Measurements from ENCODE around the gene FOSB.
A peak's percentile ranks its signal among the peaks of the same experiment; 100 is the strongest.
"Not testable (repeated sequence)": the region's sequence is repeated elsewhere in the genome, so short reads cannot be mapped to it uniquely, and the experiment has no call there.

FOSB gene

GRCh38 chr19:45467456-45468158 lies at the start of gene FOSB:
FOSB (plus strand) TSS chr19:45467996; CDS start chr19:45468587, 591 bp downstream.
- DNase-seq: peak; percentile 91 to 93

DNA sequence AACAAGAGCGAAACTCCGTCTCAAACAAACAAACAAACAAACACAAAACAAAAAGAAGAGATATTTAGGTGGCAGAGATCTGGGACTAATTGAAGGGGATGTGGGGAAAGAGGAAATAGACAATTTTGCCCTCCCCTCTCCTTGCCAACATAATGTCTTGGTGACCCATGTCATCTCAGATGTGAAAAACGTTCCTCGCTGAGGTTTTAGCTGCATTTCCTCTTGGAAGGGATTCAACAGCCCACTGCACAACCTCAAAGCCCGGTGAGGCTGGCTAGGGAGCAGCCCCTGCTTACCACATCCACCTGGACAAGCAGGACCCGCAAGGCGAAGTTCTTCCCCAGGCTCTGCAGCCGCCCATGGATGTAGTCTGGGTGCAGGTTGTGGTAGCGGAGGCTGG lies 49.0 kb upstream of the FOSB start:
- no peak for DNase-seq

DNA sequence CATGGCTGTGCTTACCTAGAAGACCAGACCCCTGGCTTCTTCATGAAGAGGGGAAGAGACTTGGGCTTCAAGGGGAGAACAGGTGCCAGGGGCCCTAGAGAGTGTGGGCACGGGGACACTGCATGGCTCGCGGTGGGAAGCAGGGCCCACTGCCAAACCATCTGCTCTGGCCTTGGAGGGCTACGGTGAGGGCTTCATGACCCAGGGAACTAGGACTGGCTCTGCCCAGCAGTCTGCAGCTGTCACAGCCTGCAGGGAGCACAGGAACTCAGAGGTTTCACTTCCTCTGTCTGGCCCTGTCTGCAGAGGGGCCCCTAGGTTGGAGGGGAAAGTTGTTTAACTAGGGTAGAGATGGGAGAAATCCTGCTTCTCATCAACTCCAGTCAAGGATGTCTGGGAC lies 48.4 kb upstream of the FOSB start:
- no peak for DNase-seq

DNA sequence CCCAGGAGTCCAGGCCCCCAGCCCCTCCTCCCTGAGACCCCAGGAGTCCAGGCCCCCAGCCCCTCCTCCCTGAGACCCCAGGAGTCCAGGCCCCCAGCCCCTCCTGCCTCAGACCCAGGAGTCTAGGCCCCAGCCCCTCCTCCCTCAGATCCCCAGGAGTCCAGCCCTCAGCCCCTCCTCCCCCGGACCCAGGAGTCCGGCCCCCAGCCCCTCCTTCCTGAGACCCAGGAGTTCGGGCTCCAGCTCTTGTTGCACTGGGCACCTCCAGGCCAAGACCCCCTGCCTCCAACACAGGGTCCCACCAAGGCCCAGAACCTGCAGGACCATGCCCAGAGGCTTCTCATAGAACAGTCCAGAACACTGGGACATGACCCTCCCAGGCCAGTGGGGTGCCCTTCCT lies 47.9 kb upstream of the FOSB start:
- DNase-seq: no peak

- DNase-seq: no peak
These were observed 47.4 kb upstream of the FOSB start for GRCh38 chr19:45420356-45420755.

GRCh38 chr19:45420871-45421270 lies 46.9 kb upstream of the FOSB start:
- no peak for DNase-seq

DNA sequence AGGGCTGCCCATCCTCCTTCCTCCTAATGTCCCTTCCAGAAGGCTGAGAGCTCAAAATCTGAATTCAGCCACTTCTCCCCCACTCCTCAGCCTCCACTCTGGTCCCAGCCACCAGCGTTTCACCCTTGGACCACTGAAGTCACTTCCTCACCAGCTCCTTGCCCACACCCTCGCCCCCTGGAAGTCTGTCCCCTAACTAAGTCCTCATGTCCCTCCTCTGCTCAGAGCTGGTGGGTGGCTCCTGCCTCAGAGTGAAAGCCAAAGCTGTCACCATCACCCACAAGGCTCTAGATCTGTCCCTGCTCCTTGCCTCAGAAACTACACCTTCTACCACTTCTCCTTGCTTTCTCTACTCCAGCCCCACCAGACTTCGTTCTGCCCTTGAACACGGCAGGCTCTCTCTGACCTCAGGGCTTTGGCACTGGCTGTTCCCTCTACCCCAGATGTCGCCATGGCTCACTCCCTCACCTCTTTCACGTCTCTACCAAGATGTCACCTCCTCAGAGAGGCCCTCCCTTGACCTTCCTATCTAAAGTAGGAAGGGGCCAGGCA lies 45.8 kb upstream of the FOSB start:
- DNase-seq: no peak

GRCh38 chr19:45423033-45423588 lies 44.7 kb upstream of the FOSB start:
- no peak for DNase-seq

DNA sequence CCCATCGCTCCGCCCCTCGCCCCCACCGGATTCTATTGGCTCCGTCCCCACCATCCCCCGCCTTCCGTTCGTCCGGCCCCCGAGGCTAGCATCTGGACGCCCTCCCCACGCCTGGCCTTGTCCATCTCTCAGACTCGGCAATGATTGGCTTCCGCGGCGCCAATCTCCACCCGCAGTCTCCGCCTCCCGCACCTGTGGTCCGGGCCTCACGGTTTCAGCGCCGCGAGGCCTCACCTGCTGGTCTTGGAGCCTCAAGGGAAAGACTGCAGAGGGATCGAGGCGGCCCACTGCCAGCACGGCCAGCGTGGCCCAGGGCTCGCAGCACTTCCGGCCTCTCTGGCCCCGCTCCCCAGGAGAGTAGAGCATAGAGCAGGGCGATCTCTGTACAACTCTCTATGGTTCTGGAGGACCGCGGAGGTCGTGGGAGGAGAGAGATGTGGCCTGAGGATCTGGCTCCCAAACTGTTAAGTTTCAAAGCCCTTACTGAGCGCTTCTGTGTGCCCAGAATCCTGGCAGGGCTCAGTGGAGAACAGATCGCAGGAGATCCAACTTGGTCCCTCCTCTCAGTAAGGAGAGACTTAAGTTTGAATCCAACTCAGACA lies 44.1 kb upstream of the FOSB start, which contains the start of gene ERCC1:
TSS of gene ERCC1 (minus strand) at position 329 of the 602 bp plus-strand sequence. CDS start 543 bp downstream, outside the sequence.
- DNase-seq: peak; percentile 96 to 97

DNA sequence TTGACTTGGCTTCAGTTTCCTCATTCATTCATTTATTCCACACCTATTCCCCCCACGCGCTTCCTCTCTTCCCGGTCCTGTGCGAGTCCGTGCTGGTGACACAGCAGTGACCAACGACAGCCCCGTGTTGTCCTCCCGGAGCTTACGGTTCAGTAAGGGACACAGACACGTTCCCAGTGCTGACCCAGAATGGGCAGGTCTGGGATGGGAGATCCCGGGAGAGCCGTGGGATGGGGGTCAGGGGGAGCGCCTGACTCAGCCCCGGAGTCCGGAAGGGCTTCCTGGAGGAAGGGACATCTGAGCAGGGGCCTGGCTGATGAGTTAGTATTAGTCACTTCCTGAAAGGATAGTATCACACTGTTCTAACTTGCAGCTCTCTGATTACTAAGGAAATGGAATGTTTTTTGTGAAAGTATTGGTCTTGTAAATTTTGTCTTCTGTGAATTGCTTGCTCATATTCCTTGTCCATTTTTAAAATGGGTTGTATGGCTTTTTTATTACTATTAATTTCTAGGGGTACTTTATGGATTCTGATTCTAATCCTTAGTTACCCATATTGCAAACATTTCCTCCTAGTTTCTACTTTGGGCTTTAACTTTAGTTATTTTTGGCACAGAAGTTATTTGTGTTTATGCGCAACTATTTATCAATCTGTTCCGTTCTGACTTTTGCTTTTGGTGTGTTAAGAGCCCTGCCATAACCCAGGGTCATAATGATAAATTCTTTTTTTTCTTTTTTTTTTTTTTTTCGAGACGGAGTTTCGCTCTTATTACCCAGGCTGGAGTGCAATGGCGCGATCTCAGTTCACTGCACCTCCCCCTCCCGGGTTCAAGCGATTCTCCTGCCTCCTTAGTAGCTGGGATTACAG lies 43.4 kb upstream of the FOSB start:
- peak; percentile 54 to 60 for DNase-seq

DNA sequence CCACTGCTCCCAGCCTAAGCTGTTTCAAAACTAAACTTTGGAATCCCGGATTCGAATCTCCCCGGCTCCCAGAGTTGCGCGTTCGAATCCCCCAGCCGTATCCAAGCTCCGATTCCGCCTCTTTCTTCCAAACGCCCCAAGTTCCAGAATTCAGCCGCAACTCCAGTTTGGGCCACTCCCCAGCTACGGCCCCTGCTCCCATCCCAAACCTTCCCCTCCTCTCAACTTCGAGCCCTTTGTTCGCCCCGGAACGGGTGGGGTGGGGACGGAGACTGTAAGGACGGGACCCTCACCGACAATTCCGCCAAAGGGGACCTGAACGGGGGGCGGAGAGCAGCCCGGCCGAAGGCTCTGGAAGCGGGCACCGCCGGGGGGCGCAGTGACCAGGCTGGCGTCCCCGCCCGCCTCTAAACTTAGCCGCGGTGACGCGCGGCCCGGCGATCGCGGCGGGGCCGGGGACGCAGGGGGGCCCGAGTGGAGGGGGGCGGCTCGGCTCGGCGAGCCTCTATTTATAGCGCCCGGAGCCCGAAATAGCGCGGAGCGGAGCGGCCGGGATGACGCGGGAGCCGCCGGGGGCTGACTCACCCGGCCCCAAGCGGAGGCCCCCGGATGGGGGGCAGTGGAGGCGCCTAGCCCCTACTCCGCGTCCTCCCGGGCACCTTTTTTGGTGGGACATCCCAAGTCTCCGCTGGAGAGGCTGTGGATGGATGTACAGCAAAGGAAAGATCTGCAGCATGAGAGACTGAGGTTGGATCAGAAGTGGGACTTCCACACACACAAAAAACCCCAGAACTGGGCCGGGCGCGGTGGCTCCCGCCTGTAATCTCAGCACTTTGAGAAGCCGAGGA lies 39.2 kb upstream of the FOSB start:
- DNase-seq: peak in 1 of 2 experiments; percentile 26

DNA sequence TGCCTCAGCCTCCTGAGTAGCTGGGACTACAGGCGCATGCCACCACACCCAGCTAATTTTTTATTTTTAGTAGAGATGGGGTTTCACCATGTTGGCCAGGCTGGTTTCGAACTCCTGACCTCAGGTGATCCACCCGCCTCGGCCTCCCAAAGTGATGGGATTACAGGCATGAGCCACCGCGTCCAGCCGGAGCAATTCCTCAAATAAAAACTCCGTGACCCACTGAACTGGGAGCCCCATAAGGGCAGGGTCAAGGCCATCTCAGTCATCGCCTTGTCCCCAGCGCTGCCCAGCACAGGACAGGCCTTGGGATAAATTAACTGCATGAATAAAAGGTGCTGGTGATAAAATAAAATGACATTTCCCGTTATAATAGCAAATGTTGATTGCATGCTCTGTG lies 37.9 kb upstream of the FOSB start:
- DNase-seq: not testable (repeated sequence)

- not testable (repeated sequence) for DNase-seq
These were observed 36.8 kb upstream of the FOSB start for GRCh38 chr19:45431008-45431407.

- not testable (repeated sequence) for DNase-seq
These were observed 35.3 kb upstream of the FOSB start for GRCh38 chr19:45432543-45432942.

DNA sequence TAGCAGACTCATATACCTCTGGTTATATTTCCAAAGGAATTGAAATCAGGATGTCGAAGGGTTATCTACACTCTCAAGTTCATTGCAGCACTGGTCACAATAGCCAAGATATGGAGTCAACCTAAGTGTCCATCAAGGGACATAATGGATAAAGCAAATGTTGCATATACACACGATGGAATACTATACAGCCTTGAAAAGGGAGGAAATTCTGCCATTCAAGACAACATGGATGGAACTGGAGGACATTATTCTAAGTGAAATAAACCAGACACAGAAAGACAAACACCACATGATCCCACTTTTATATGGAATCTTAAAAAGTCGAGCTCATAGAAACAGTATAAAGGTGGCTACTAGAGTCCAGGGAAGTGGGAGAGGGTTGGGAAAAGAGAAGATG lies 30.5 kb upstream of the FOSB start:
- no peak for DNase-seq

DNA sequence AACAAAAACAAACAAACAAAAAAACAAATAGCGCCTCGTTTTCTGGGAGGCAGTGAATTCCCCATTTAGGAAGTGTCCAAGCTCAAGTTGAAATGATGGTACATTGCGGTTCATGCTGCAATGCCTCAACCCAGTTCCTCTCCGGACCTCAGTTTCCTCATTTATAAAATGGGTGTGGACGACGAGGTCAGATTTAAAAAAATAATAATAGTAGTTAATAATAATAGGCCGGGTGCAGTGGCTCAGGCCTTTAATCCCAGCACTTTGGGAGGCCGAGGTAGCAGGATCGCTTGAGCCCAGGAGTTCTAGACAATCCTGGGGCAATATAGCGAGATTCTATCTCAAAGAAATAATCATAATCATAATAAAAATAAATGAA lies 28.6 kb upstream of the FOSB start:
- no peak for DNase-seq

- peak; percentile 81 to 85 for DNase-seq
These were observed 28.1 kb upstream of the FOSB start for GRCh38 chr19:45439569-45440258.

- DNase-seq: no peak
These were observed 27.5 kb upstream of the FOSB start for GRCh38 chr19:45440259-45440638.

GRCh38 chr19:45440873-45441654 lies 26.7 kb upstream of the FOSB start:
- DNase-seq: no peak

- no peak for DNase-seq
These were observed 25.4 kb upstream of the FOSB start for GRCh38 chr19:45442408-45442777.

Data from activated CD4-positive, alpha-beta T cell treated with anti-CD3 and anti-CD28 coated beads, Interleukin-2, amount 50 U/mL, for 48 hours (primary cell).